ENCODE data around the gene ZNF593OS.

- no peak for TF ChIP-seq CTCF (IDR thresholded peaks at IDR 0.05; ENCODE audit: low read depth, low read length, missing input control)
- no peak for TF ChIP-seq REST (IDR thresholded peaks at IDR 0.05)
- TF ChIP-seq EGR1 (IDR thresholded peaks at IDR 0.05; ENCODE audit: low read depth in 2 of 2): no peak
- peak in 1 of 2 donors; percentile 36 for TF ChIP-seq RAD21 (IDR thresholded peaks at IDR 0.05)
- no peak for TF ChIP-seq ZBTB33 (IDR thresholded peaks at IDR 0.05)
- TF ChIP-seq ATF3 (IDR thresholded peaks at IDR 0.05): no peak
- no peak for TF ChIP-seq SP1 (IDR thresholded peaks at IDR 0.05)
- TF ChIP-seq TAF1 (conservative IDR thresholded peaks at IDR 0.05): no peak
- TF ChIP-seq FOXA1 (IDR thresholded peaks at IDR 0.05): no peak
These were observed 18.8 kb upstream of the ZNF593OS start, which contains the start of gene CATSPER4 for GRCh38 chr1:26190373-26190987.

Data from liver (tissue), 3 donors.